ENCODE results near the gene PAM.

GRCh38 chr5:102790748-102791147 lies 35.6 kb downstream of the PAM start:
- TF ChIP-seq POLR2AphosphoS5 (IDR thresholded peaks at IDR 0.05; ENCODE audit: low read depth, low read length): no peak
- TF ChIP-seq TAF1 (IDR thresholded peaks at IDR 0.05; ENCODE audit: low read depth, low read length): no peak
- no peak for TF ChIP-seq POLR2A (IDR thresholded peaks at IDR 0.05; ENCODE audit: low read depth, low read length)

Data from GM12891 (cell line).